ENCODE data around the gene SLC47A2. TPM values are rescaled to one million over a fixed set of nuclear protein-coding genes. Genes with fewer than 3 reads are reported as not detected.

The SLC47A2 gene
- total and polyA plus RNA-seq, 9 of the 15 experiments (the other 6 are each of a cell fraction or from before 2014, with no cell fraction given) = not detected

- no peak overlapping the region for H3K4me2 ChIP-seq (ENCODE audit: insufficient read depth, low read length)
- H3K4me1 ChIP-seq (replicated peaks in 1 of 2; ENCODE audit: control insufficient read depth in 2 of 2, insufficient read depth in 2 of 2, low read length in 2 of 2) = no peaks in the 10 kb centered on the region
- no peaks in the 10 kb centered on the region for H3K36me3 ChIP-seq (ENCODE audit: control insufficient read depth, insufficient read depth, low read length)
- TF ChIP-seq MIER1 (IDR thresholded peaks at IDR 0.05; ENCODE audit: low read depth) = no peak
- H3K4me3 ChIP-seq = no peak overlapping the region
- no peaks in the 10 kb centered on the region for H3K9me1 ChIP-seq (ENCODE audit: control insufficient read depth, insufficient read depth, low read length)
- H4K20me1 ChIP-seq (replicated peaks; ENCODE audit: control insufficient read depth, insufficient read depth, low read length) = no peaks in the 10 kb centered on the region
- peaks cover 3 to 15% of the 10 kb centered on the region in 2 experiments; a peak in 3 of 5 replicates for H3K27me3 ChIP-seq (ENCODE audit: control insufficient read depth in 2 of 2, insufficient read depth in 2 of 2, low read length in 2 of 2)
- WGBS (ENCODE audit: insufficient coverage, low coverage, missing lambda C conversion rate) = 6% methylated on average over 13 of the region's 14 CpGs
- DNase-seq (ENCODE audit: extremely low read depth in 1 of 4, low spot score in 3 of 4) (no peak), ATAC-seq (no peak), FAIRE-seq (no peak)
- no peaks in the 10 kb centered on the region for H3K9me3 ChIP-seq (replicated peaks; ENCODE audit: control insufficient read depth, insufficient read depth, low read depth, low read length)
- H3K27ac ChIP-seq (ENCODE audit: extremely low read depth, low read depth, low read length) = no peak overlapping the region
- CTCF ChIA-PET (ENCODE audit: low intra/inter-chr PET ratio) = no interaction called here
- H2AFZ ChIP-seq (ENCODE audit: low read depth, low read length) = no peak overlapping the region
- H3K9ac ChIP-seq (ENCODE audit: insufficient read depth in 1 of 2, low read depth in 2 of 2, low read length in 2 of 2) = no peak overlapping the region
- BruUV-seq (replicated peaks) = no TSS peak
- H3K79me2 ChIP-seq (ENCODE audit: control insufficient read depth, insufficient read depth, low read length) = no peaks in the 10 kb centered on the region
- in situ Hi-C loops (cut with MboI) = no loop called here
- intact Hi-C loops (cut with micrococcal nuclease) = no loop called here
- POLR2A ChIA-PET = no interaction called here
Observed at GRCh38 chr17:19738073-19738449, 21.7 kb upstream of the SLC47A2 start.

- POLR2A ChIA-PET = no interaction called here
- no peak overlapping the region for H3K9ac ChIP-seq (ENCODE audit: insufficient read depth in 1 of 2, low read depth in 2 of 2, low read length in 2 of 2)
- in situ Hi-C loops (cut with MboI) = no loop called here
Observed at GRCh38 chr17:19737305-19738072, 21.1 kb upstream of the SLC47A2 start.

More at GRCh38 chr17:19737305-19738072, 21.1 kb upstream of the SLC47A2 start:
- CTCF ChIA-PET (ENCODE audit: low intra/inter-chr PET ratio) = no interaction called here
- no peak for TF ChIP-seq DACH1 (IDR thresholded peaks at IDR 0.05; ENCODE audit: partially characterized antibody)
- TF ChIP-seq KAT2B (IDR thresholded peaks at IDR 0.05; ENCODE audit: low read depth, low read length) = no peak
- TF ChIP-seq ZNF696 (CRISPR knock-in tag; conservative IDR thresholded peaks at IDR 0.05) = no peak
- TF ChIP-seq ZNF507 (tag; conservative IDR thresholded peaks at IDR 0.05) = no peak
- TF ChIP-seq ZNF444 (CRISPR knock-in tag; IDR thresholded peaks at IDR 0.05) = no peak
- no peak for TF ChIP-seq UBTF (IDR thresholded peaks at IDR 0.05; ENCODE audit: borderline replicate concordance in 1 of 2, low read depth in 2 of 2, low read length in 2 of 2)
- TF ChIP-seq YBX1 (IDR thresholded peaks at IDR 0.05) = no peak
- no peak for TF ChIP-seq TBP (optimal IDR thresholded peaks at IDR 0.05; ENCODE audit: low read depth, low read length)
- TF ChIP-seq SMARCA4 (IDR thresholded peaks at IDR 0.05) = no peak
- TF ChIP-seq NFRKB (IDR thresholded peaks at IDR 0.05; ENCODE audit: low read depth) = no peak
- no peak for TF ChIP-seq OTX1 (CRISPR knock-in tag; IDR thresholded peaks at IDR 0.05)
- no peaks in the 10 kb centered on the region for H3K9me3 ChIP-seq (replicated peaks; ENCODE audit: control insufficient read depth, insufficient read depth, low read depth, low read length)
- H3K9me1 ChIP-seq (ENCODE audit: control insufficient read depth, insufficient read depth, low read length) = no peaks in the 10 kb centered on the region
- DNase-seq (ENCODE audit: extremely low read depth in 1 of 4, low spot score in 3 of 4) = no peak
- no peak overlapping the region for H3K4me3 ChIP-seq
- WGBS (ENCODE audit: insufficient coverage, low coverage, missing lambda C conversion rate) = 0% methylated on average over 13 of the region's 15 CpGs
- no peak overlapping the region for H3K4me2 ChIP-seq (ENCODE audit: insufficient read depth, low read length)
- no peaks in the 10 kb centered on the region for H4K20me1 ChIP-seq (replicated peaks; ENCODE audit: control insufficient read depth, insufficient read depth, low read length)
- H2AFZ ChIP-seq (ENCODE audit: low read depth, low read length) = no peak overlapping the region
- no peaks in the 10 kb centered on the region for H3K4me1 ChIP-seq (replicated peaks in 1 of 2; ENCODE audit: control insufficient read depth in 2 of 2, insufficient read depth in 2 of 2, low read length in 2 of 2)
- ATAC-seq = no peak
- no peaks in the 10 kb centered on the region for H3K79me2 ChIP-seq (ENCODE audit: control insufficient read depth, insufficient read depth, low read length)
- H3K27ac ChIP-seq (ENCODE audit: extremely low read depth, low read depth, low read length) = no peak overlapping the region
- no TSS peak for BruUV-seq (replicated peaks)
- H3K36me3 ChIP-seq (ENCODE audit: control insufficient read depth, insufficient read depth, low read length) = no peaks in the 10 kb centered on the region
- intact Hi-C loops (cut with micrococcal nuclease) = no loop called here
- no peak for FAIRE-seq
- peaks cover 3 to 15% of the 10 kb centered on the region in 2 experiments; a peak in 3 of 5 replicates for H3K27me3 ChIP-seq (ENCODE audit: control insufficient read depth in 2 of 2, insufficient read depth in 2 of 2, low read length in 2 of 2)
